Mesothelial cell of epicardium (in vitro differentiated cells): ENCODE data around the gene RHOBTB3. TPM values are rescaled to one million over a fixed set of nuclear protein-coding genes. Genes with fewer than 3 reads are reported as not detected.
A peak's percentile ranks its signal among the peaks of the same experiment; 100 is the strongest.

ENCODE experiments used
- DNase-seq, 2 experiments: peaks; one replicate each; pipeline ENCODE4 v3.0.0; 2021; ENCODE audit warnings: low spot score in 2 of 2; ENCODE audit not compliant: unreplicated experiment in 2 of 2
- H3K27ac Mint-ChIP-seq: 2 replicates; pipeline ENCODE4 v1.8.0; 2021; ENCODE audit warnings: mixed read lengths
- H3K27me3 Mint-ChIP-seq: 2 replicates; pipeline ENCODE4 v1.8.0; 2021; ENCODE audit warnings: low read depth, mixed read lengths
- H3K36me3 Mint-ChIP-seq: 2 replicates; pipeline ENCODE4 v1.8.0; 2021; ENCODE audit warnings: mixed read lengths
- H3K4me1 Mint-ChIP-seq: 2 replicates; pipeline ENCODE4 v1.8.0; 2021; ENCODE audit warnings: mixed read lengths
- H3K4me3 Mint-ChIP-seq: 2 replicates; pipeline ENCODE4 v1.8.0; 2021; ENCODE audit warnings: mild to moderate bottlenecking, moderate library complexity, mixed read lengths
- H3K9me3 Mint-ChIP-seq: 2 replicates; pipeline ENCODE4 v1.8.0; 2021; ENCODE audit warnings: mixed read lengths
- total RNA-seq: library from RNA; stranded (reverse); gene quantifications from 3 replicates; pipeline ENCODE4 v1.2.1, GENCODE V29; 2021
- TF ChIP-seq, protein P1 (sequence below): fragments of 200-600 bp; sonication (generic); IDR thresholded peaks from one replicate; pipeline ENCODE4 v1.5.0; 2021; ENCODE audit warnings: antibody characterized with exemption; ENCODE audit not compliant: unreplicated experiment

RHOBTB3 gene
- total RNA-seq, 1 donor from 2014 or later, result 153 TPM

DNA sequence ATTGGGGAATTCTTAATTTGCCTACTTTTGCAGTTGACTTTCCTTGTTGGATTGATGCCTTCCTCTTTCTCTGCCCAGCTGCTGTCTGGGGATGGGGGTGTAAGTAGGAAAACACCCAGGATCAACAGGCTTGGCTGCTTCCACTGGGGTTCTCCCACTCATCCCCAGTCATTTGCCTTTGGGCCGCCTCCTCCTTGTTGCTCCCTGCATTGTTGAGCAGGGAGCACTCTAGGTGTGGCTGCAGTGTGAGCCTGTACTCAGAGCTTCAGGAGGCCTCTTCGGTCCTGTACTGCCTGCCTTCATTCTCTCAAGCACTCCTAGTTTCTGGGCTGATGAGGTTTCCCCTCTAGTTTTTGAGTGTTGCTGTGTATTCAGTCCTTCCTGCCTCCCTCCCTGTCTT is 12.1 kb downstream of the RHOBTB3 start:
- peaks cover 50% of the 10 kb centered on the region for H3K36me3 Mint-ChIP-seq
- H3K27me3 Mint-ChIP-seq, result no peaks in the 10 kb centered on the region
- no peaks in the 10 kb centered on the region for H3K9me3 Mint-ChIP-seq
- no peak overlapping the region for H3K4me3 Mint-ChIP-seq
- H3K4me1 Mint-ChIP-seq, result peaks cover 12% of the 10 kb centered on the region
- DNase-seq, result no peak
- TF ChIP-seq, protein P1, sequence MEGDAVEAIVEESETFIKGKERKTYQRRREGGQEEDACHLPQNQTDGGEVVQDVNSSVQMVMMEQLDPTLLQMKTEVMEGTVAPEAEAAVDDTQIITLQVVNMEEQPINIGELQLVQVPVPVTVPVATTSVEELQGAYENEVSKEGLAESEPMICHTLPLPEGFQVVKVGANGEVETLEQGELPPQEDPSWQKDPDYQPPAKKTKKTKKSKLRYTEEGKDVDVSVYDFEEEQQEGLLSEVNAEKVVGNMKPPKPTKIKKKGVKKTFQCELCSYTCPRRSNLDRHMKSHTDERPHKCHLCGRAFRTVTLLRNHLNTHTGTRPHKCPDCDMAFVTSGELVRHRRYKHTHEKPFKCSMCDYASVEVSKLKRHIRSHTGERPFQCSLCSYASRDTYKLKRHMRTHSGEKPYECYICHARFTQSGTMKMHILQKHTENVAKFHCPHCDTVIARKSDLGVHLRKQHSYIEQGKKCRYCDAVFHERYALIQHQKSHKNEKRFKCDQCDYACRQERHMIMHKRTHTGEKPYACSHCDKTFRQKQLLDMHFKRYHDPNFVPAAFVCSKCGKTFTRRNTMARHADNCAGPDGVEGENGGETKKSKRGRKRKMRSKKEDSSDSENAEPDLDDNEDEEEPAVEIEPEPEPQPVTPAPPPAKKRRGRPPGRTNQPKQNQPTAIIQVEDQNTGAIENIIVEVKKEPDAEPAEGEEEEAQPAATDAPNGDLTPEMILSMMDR, result no peak
- no peak overlapping the region for H3K27ac Mint-ChIP-seq

DNA sequence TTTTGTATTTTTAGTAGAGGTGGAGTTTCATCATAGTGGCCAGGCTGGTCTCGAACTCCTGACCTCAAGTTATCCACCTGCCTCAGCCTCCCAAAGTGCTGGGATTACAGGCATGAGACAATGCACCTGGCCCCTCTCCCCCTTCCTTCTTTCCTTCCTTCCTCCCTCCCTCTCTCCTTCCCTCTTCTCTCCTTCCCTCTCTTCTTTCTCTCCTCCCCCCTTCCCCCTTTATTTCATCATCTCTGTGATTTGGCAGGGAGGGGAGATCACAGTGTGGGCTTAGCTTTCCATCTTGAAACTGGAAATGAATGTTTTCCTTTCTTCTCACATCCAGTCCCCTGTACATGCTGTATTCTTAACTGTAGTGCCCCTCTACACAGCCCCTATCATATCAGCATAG is 12.7 kb downstream of the RHOBTB3 start:
- no peak for DNase-seq
- peaks cover 14% of the 10 kb centered on the region for H3K4me1 Mint-ChIP-seq
- H3K4me3 Mint-ChIP-seq, result no peak overlapping the region
- no peaks in the 10 kb centered on the region for H3K27me3 Mint-ChIP-seq
- TF ChIP-seq, protein P1, result no peak
- peaks cover 49% of the 10 kb centered on the region for H3K36me3 Mint-ChIP-seq
- peak overlapping the region; percentile 1 for H3K27ac Mint-ChIP-seq
- no peaks in the 10 kb centered on the region for H3K9me3 Mint-ChIP-seq

DNA sequence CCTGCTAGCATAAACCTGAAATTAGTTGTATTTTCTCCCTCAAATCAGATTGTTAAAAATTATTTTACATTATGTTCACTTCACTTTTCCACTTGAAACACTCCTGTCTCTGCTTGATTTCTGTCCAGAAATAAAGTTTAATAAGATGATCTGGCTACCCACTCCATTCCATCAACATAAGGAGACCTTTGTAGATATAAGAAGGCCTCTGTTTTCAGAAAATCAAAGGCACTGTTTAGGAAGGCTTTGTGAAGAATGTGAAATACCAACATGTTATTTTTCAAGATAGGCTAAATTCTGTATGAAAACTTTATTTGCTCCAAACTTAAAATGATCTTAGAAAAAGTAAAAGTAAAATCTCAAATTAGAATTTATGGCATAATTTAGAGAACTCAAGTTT is 15.1 kb downstream of the RHOBTB3 start:
- no peak overlapping the region for H3K4me3 Mint-ChIP-seq

GRCh38 chr5:95746722-95747679 is 15.9 kb downstream of the RHOBTB3 start:
- Mint-ChIP-seq H3K4me1 (peaks cover 14% of the 10 kb centered on the region), H3K36me3 (peaks cover 42% of the 10 kb centered on the region), H3K4me3 (no peak overlapping the region), H3K27ac (no peak overlapping the region), H3K27me3 (no peaks in the 10 kb centered on the region), H3K9me3 (no peaks in the 10 kb centered on the region)
- no peak for DNase-seq
- TF ChIP-seq, protein P1, result no peak

More for the DNA sequence above, 15.1 kb downstream of the RHOBTB3 start:
- H3K27ac Mint-ChIP-seq, result peak overlapping the region; percentile 53
- no peak for DNase-seq
- peaks cover 14% of the 10 kb centered on the region for H3K4me1 Mint-ChIP-seq
- H3K9me3 Mint-ChIP-seq, result no peaks in the 10 kb centered on the region
- TF ChIP-seq, protein P1, result no peak
- no peaks in the 10 kb centered on the region for H3K27me3 Mint-ChIP-seq
- peaks cover 42% of the 10 kb centered on the region for H3K36me3 Mint-ChIP-seq

GRCh38 chr5:95748133-95748532 is 17.0 kb downstream of the RHOBTB3 start:
- DNase-seq, result no peak
- TF ChIP-seq, protein P1, result no peak
- Mint-ChIP-seq H3K4me3 (no peak overlapping the region), H3K36me3 (peaks cover 48% of the 10 kb centered on the region), H3K9me3 (no peaks in the 10 kb centered on the region), H3K27me3 (no peaks in the 10 kb centered on the region), H3K27ac (peak overlapping the region; percentile 54), H3K4me1 (peaks cover 13% of the 10 kb centered on the region)
